Neuron (in vitro differentiated cells): Measurements from ENCODE around the gene NBL1.
A peak's percentile ranks its signal among the peaks of the same experiment; 100 is the strongest.

ENCODE experiments used
- H2AFZ ChIP-seq: one replicate; pipeline ENCODE4 v1.6.1; 2013; ENCODE audit warnings: low read depth, mild to moderate bottlenecking, inconsistent platforms, low read length, moderate library complexity
- H3K27me3 ChIP-seq: one replicate; pipeline ENCODE4 v1.6.1; 2013; ENCODE audit warnings: low read length; ENCODE audit not compliant: insufficient read depth
- H3K36me3 ChIP-seq: one replicate; pipeline ENCODE4 v1.6.1; 2013; ENCODE audit warnings: low read length; ENCODE audit not compliant: insufficient read depth
- H3K4me1 ChIP-seq: one replicate; pipeline ENCODE4 v1.6.1; 2013; ENCODE audit warnings: low read length; ENCODE audit not compliant: insufficient read depth
- H3K4me3 ChIP-seq: 2 replicates; pipeline ENCODE4 v1.5.1; 2013; ENCODE audit warnings: mild to moderate bottlenecking, low read length, moderate library complexity
- H3K9me3 ChIP-seq: one replicate; pipeline ENCODE4 v1.6.1; 2013; ENCODE audit warnings: low read length

NBL1 gene

GRCh38 chr1:19643602-19644394 lies at the start of gene NBL1:
Gene NBL1 (plus strand): TSS chr1:19644311. CDS start chr1:19655031, 10,720 bp downstream.
- peaks cover 44% of the 10 kb centered on the region for H3K27me3 ChIP-seq
- H3K4me3 ChIP-seq = peak within 1 kb of the TSS; percentile 46
- peak within 1 kb of the TSS; percentile 72 for H2AFZ ChIP-seq
- peaks cover 15% of the 10 kb centered on the region for H3K4me1 ChIP-seq
- no peaks in the 10 kb centered on the region for H3K36me3 ChIP-seq
- H3K9me3 ChIP-seq = no peaks in the 10 kb centered on the region

DNA sequence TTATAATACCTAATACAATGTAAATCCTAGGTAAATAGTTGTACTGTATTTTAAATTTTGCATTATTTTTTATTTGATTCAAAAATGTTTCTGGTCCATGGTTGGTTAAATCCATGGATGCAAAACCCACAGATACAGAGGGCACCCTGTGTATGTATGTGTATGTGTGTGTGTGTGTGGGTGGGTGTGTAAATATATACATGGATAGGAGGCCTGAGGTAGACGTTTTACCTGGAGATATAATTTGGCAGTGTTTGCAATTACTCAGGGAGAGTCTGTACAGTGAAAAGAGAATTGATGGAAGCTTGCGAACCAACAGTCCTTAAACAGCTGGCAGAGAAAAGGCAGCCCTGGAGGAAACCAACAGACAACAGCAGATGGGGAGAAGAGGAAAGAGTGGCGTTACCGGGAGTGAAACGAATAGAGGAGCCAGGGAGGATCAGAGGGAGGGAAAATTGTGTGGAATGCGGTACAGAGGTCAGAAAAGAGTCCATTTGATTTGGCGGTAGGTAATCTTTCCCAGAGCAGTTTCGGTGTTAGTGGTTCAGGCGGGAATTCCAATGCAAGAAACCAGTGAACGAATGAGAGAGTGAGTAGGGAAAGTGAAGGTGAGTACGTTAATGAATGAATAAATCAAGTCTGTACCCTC lies 47.9 kb upstream of the NBL1 start:
- peaks cover 12% of the 10 kb centered on the region for H3K4me1 ChIP-seq
- H3K36me3 ChIP-seq = peaks cover 3% of the 10 kb centered on the region
- peaks cover 3% of the 10 kb centered on the region for H3K27me3 ChIP-seq
- H2AFZ ChIP-seq = peak overlapping the region; percentile 59
- H3K9me3 ChIP-seq = no peaks in the 10 kb centered on the region
- peak overlapping the region; percentile 64 for H3K4me3 ChIP-seq

- Histone ChIP-seq H3K4me1 (peaks cover 12% of the 10 kb centered on the region), H3K36me3 (peaks cover 3% of the 10 kb centered on the region), H3K27me3 (no peaks in the 10 kb centered on the region)
Observed at GRCh38 chr1:19596714-19597495, 47.2 kb upstream of the NBL1 start.

DNA sequence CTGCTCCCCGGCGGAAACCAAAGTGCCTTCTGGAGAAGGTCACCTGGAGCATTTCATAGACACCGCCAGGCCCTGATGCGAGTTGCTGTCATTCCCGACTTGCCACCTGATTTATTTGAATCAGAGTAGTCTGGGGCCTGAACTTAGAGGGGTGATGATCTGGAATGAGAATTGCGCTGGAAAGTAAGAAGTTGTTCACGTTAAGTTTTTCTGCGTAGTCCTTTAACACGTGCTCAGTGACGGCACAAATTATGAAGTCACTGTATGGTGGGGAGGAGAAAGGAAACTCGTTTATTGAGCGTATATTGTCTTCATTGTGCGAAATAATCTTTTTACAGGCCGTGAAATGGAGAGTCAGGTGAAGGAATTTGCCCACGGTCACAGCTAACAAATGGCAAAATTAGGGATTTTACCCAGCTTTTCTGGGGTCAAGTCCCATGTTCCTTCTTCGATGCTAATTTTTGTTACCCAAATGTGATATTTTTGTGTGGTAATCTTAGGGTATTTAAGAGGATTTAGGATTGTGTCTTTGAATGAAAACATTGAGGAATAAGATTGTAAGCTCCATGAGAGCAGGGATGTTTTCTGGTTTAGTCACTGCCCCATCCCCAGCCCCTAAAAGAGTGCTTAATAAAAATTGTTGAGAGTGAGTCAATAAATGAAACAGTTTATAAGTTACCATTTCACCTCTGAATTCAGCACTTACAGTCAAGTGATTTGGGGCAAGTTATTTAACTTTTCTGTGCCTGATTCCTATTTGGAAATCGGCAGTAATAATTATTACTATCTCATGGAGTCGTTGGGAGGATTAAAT lies 46.4 kb upstream of the NBL1 start:
- Histone ChIP-seq H3K36me3 (peaks cover 3% of the 10 kb centered on the region), H3K9me3 (no peaks in the 10 kb centered on the region), H3K4me1 (peaks cover 12% of the 10 kb centered on the region), H2AFZ (peak overlapping the region; percentile 59), H3K4me3 (peak overlapping the region; percentile 64), H3K27me3 (no peaks in the 10 kb centered on the region)

More at GRCh38 chr1:19596714-19597495, 47.2 kb upstream of the NBL1 start:
- Histone ChIP-seq H3K4me3 (peak overlapping the region; percentile 64), H3K9me3 (no peaks in the 10 kb centered on the region), H2AFZ (peak overlapping the region; percentile 59)

DNA sequence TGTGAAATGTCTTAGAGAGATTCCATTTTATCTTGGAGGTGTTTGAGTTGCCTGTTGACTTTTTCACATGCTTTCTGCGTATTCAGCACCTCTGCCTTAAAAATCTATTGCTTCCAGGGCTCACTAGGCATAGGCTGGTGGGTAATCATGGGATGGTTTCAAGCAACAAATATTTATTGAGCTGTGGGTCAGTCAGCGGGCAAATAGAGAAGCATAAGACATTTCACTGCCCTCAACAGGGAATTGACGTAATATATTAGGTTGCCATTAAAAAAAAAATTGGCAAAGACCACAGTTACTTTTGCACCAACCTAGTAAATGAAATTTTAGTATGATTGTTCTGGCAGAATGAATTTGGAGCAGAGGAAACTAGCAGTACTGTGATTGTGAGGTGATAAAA lies 44.3 kb upstream of the NBL1 start:
- peaks cover 12% of the 10 kb centered on the region for H3K4me1 ChIP-seq
- H3K4me3 ChIP-seq = no peak overlapping the region
- H3K36me3 ChIP-seq = peaks cover 3% of the 10 kb centered on the region
- no peaks in the 10 kb centered on the region for H3K9me3 ChIP-seq
- H3K27me3 ChIP-seq = no peaks in the 10 kb centered on the region
- no peak overlapping the region for H2AFZ ChIP-seq

GRCh38 chr1:19602486-19602885 lies 41.6 kb upstream of the NBL1 start:
- Histone ChIP-seq H2AFZ (no peak overlapping the region), H3K9me3 (no peaks in the 10 kb centered on the region), H3K4me3 (no peak overlapping the region), H3K4me1 (peaks cover 5% of the 10 kb centered on the region), H3K27me3 (no peaks in the 10 kb centered on the region), H3K36me3 (peaks cover 3% of the 10 kb centered on the region)

- Histone ChIP-seq H3K4me1 (no peaks in the 10 kb centered on the region), H3K9me3 (peaks cover 4% of the 10 kb centered on the region), H3K27me3 (no peaks in the 10 kb centered on the region), H3K4me3 (no peak overlapping the region), H3K36me3 (no peaks in the 10 kb centered on the region), H2AFZ (no peak overlapping the region)
Observed at GRCh38 chr1:19605967-19606366, 38.1 kb upstream of the NBL1 start.

- Histone ChIP-seq H3K27me3 (no peaks in the 10 kb centered on the region), H2AFZ (no peak overlapping the region), H3K9me3 (peaks cover 4% of the 10 kb centered on the region), H3K4me3 (no peak overlapping the region), H3K36me3 (no peaks in the 10 kb centered on the region), H3K4me1 (no peaks in the 10 kb centered on the region)
Observed at GRCh38 chr1:19606817-19607642, 37.1 kb upstream of the NBL1 start.

DNA sequence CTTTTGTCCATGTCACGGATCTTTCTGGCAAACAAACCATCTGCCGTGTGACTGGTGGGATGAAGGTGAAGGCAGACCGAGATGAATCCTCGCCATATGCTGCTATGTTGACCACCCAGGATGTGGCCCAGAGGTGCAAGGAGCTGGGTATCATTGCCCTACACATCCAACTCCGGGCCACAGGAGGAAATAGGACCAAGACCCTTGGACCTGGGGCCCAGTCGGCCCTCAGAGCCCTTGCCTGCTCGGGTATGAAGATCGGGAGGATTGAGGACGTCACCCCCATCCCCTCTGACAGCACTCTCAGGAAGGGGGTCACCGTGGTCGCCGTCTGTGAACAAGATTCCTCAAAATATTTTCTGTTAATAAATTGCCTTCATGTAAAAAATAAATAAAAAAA lies 35.9 kb upstream of the NBL1 start:
- Histone ChIP-seq H3K4me1 (no peaks in the 10 kb centered on the region), H3K27me3 (no peaks in the 10 kb centered on the region), H3K36me3 (no peaks in the 10 kb centered on the region), H3K9me3 (peaks cover 4% of the 10 kb centered on the region), H3K4me3 (no peak overlapping the region), H2AFZ (no peak overlapping the region)

DNA sequence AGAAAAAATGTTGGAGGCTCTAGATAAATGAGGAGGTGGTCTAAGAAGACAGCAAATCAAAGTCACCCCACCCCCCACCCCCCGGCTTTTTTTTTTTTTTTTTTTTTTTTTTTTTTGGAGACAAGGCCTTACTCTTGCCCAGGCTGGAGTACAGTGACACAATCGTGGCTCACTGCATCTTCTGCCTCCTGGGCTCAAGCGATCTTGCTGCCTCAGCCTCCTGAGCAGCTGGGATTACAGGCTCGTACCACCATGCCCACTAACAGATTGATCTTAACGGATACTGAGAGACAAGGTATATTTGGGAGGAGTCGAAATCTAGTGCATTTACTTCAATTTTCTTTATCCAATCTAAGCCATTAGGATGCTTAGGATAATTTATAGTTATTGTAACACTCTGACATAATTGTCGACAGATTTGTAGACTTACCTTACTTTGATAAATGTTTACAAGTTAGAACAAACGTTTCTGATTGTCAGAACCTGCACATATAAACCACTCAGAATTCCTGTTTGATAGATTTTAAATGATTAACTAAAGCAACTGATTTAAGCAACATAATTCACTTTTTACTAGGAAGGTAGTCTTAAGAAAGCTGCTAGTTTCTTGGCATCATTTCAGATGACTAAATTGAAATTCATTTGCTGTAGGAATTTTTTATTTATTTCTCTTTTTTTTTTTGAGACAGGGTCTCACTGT lies 33.7 kb upstream of the NBL1 start:
- H3K4me3 ChIP-seq = no peak overlapping the region
- peaks cover 4% of the 10 kb centered on the region for H3K36me3 ChIP-seq
- no peaks in the 10 kb centered on the region for H3K27me3 ChIP-seq
- H2AFZ ChIP-seq = no peak overlapping the region
- peaks cover 2% of the 10 kb centered on the region for H3K4me1 ChIP-seq
- H3K9me3 ChIP-seq = peaks cover 4% of the 10 kb centered on the region

GRCh38 chr1:19612530-19612929 lies 31.6 kb upstream of the NBL1 start:
- H3K36me3 ChIP-seq = peaks cover 4% of the 10 kb centered on the region
- H3K4me3 ChIP-seq = no peak overlapping the region
- peaks cover 2% of the 10 kb centered on the region for H3K4me1 ChIP-seq
- no peak overlapping the region for H2AFZ ChIP-seq
- H3K9me3 ChIP-seq = peaks cover 4% of the 10 kb centered on the region
- H3K27me3 ChIP-seq = no peaks in the 10 kb centered on the region
